OCI-LY3 (cell line): ENCODE measurements around the gene GBP7.

Experiments used
- CTCF ChIP-seq: fragments of 200-600, 300-600 bp; sonication (generic); IDR thresholded peaks from 2 replicates; pipeline ENCODE4 v1.5.1; 2014; ENCODE audit warnings: antibody characterized with exemption, low read length, low read depth
- EZH2phosphoT487 ChIP-seq: fragments of 200-600 bp; shearing (Covaris generic); IDR thresholded peaks from 2 replicates; pipeline ENCODE4 v1.6.1; 2018; ENCODE audit warnings: antibody characterized with exemption, mixed run types, low read depth

GRCh38 chr1:89104147-89104546 is 71.7 kb downstream of the GBP7 start:
- TF ChIP-seq CTCF (no peak), EZH2phosphoT487 (no peak)
